Measurements from ENCODE around the gene CDH24.
A peak's percentile ranks its signal among the peaks of the same experiment; 100 is the strongest.

CDH24 gene

DNA sequence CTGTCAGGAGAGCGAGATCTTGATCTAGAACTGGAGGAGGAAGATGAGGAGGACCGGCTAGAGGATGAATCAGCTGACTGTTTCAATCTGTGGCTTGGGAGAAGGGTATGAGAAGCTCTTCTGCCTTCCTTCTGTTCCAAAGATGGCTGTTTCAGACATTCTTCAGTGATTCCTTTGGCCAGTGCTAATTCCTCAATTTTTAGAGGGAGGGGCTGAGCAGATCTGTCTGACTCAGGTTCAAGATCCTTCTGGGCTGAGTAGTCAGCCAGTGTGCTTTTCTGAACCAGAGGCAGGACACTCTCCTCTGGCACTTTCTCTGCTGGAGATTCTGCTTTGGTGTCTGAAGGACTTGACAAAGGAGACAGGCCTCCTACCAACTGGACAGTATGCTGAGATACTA lies 22.4 kb upstream of the CDH24 start:
- DNase-seq (ENCODE audit: low read depth in 1 of 2, low spot score in 1 of 2) = no peak
- TF ChIP-seq JUND (IDR thresholded peaks at IDR 0.05; ENCODE audit: low read depth) = no peak
- in situ Hi-C loops (cut with HindIII; ENCODE audit: low pct_unique_long_range_greater_than_20kb, low sequenced_read_pairs) = no loop called here

DNA sequence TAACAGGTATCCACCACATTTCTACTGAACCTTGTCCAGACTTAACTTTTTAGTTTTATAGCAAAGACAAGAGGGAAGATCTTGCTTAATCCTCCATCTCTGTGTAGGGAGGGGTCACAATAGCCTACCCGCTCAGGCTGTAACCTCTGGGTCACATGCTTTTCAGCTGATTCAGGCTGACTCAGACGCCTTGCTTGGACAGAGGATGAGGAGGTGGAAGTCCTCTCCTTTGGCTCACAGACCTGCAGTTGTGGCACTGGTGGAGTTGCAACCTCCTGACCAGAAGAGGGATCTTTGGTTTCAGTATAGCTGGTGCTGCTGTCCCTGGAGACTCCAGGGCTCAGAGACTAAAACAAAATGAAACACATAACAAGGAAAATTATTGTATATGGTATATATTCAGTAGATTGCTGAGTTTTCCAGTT lies 21.4 kb upstream of the CDH24 start:
- in situ Hi-C loops (cut with HindIII; ENCODE audit: low pct_unique_long_range_greater_than_20kb, low sequenced_read_pairs) = no loop called here
- no peak for DNase-seq (ENCODE audit: low read depth in 1 of 2, low spot score in 1 of 2)

DNA sequence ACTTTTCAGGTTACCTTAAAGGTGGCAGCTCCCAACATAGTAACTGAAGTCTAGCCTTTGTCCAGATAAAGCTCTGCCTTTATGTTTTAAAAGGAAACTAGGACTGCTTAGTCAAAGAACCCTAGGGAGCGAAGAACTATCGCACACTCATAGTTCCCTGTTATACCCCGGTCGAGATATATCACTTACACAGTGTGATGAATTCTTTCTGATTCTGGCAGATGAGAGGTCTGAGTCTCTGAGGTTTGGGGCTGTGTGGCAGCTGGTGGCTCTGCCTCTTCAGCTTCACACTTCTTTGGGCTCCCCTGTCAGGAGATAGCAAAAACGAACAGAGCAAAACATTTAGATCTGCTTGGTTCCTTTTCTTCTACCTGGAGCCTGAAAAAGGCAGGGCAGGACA lies 20.6 kb upstream of the CDH24 start:
- TF ChIP-seq JUND (IDR thresholded peaks at IDR 0.05; ENCODE audit: low read depth) = no peak
- in situ Hi-C loops (cut with HindIII; ENCODE audit: low pct_unique_long_range_greater_than_20kb, low sequenced_read_pairs) = no loop called here
- no peak for DNase-seq (ENCODE audit: low read depth in 1 of 2, low spot score in 1 of 2)

More for the DNA sequence above, 21.4 kb upstream of the CDH24 start:
- TF ChIP-seq JUND (IDR thresholded peaks at IDR 0.05; ENCODE audit: low read depth) = no peak

DNA sequence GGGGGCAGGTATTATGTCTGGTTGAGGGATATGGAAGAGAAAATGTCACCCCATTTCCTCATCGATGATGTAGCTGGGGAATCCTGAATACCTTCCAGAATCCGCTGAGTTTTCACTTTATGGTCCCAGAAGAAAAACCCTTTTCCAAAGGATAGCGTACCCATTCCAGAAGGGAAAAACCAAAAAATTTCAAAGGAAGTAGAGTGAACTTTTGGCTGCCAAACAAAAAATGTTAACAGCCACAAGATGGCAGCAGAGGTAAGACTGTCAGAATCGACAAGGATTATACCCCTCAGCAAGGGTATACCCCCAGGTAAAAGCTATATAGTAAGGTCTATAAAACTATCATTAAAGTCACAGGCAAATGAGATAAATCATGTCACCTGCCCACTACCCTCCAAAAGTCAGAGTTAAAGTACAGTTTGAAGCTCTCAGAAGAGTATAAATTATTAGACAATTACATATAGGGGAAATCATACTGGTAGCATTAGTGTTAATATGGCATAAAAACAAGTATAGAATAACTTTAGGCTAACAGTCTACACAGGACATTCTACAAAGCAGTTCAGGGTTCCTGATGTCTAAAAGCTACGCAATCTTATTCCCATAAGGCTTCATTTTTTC lies 19.6 kb upstream of the CDH24 start:
- in situ Hi-C loops (cut with HindIII; ENCODE audit: low pct_unique_long_range_greater_than_20kb, low sequenced_read_pairs) = no loop called here
- peak in 1 of 2 experiments; percentile 30 for DNase-seq (ENCODE audit: low read depth in 1 of 2, low spot score in 1 of 2)
- no peak for TF ChIP-seq JUND (IDR thresholded peaks at IDR 0.05; ENCODE audit: low read depth)

DNA sequence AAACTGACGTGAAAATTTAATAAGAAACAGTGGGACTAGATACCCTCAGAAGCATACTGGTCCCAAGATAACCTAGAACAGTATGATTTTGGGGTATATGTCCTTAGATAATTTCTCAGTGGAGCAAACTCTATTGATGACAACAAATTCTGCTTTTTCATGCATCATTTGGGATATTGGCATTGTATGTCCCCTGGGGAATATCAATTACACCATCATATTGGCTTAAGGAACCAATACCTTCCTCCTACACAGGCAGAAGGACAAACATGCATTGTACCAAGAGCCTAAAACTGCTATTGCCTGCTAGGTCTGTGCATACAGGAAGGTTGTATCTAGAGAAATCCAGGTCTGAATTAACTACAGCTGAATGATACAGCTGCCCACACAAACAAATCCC lies 17.6 kb upstream of the CDH24 start:
- DNase-seq (ENCODE audit: low read depth in 1 of 2, low spot score in 1 of 2) = no peak
- no peak for TF ChIP-seq JUND (IDR thresholded peaks at IDR 0.05; ENCODE audit: low read depth)
- in situ Hi-C loops (cut with HindIII; ENCODE audit: low pct_unique_long_range_greater_than_20kb, low sequenced_read_pairs) = no loop called here

DNA sequence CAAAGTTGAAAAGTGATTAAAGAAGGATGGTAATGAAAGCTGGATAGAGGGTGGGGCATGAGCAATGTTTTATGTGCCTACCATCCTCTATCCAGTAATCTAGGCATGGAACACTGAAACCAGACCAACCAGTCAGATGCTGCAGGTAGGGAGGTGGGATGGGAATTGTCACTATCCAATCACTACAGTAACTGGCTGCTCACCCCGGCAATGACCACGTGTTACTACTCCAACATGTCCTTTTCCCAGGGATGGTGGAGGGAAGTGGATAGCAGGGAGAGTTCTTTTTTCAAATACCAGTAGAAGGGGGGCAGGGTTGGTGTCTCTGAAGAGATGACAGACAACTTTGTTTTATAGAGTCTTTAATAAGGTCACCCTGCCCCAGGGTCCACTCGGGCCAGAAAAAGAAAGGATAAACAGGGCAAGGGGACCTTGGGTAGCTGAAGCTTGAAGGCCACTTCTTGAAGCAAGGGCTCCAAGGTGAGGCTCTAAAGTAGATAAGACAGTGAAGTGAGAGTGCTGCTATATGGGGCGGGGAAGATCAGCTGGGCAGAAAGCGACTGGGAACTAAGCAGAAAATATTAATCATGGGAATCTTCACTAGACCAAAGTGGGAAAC lies 14.7 kb upstream of the CDH24 start:
- TF ChIP-seq JUND (IDR thresholded peaks at IDR 0.05; ENCODE audit: low read depth) = no peak
- peak in 1 of 2 experiments; percentile 89 for DNase-seq (ENCODE audit: low read depth in 1 of 2, low spot score in 1 of 2)
- in situ Hi-C loops (cut with HindIII; ENCODE audit: low pct_unique_long_range_greater_than_20kb, low sequenced_read_pairs) = no loop called here

DNA sequence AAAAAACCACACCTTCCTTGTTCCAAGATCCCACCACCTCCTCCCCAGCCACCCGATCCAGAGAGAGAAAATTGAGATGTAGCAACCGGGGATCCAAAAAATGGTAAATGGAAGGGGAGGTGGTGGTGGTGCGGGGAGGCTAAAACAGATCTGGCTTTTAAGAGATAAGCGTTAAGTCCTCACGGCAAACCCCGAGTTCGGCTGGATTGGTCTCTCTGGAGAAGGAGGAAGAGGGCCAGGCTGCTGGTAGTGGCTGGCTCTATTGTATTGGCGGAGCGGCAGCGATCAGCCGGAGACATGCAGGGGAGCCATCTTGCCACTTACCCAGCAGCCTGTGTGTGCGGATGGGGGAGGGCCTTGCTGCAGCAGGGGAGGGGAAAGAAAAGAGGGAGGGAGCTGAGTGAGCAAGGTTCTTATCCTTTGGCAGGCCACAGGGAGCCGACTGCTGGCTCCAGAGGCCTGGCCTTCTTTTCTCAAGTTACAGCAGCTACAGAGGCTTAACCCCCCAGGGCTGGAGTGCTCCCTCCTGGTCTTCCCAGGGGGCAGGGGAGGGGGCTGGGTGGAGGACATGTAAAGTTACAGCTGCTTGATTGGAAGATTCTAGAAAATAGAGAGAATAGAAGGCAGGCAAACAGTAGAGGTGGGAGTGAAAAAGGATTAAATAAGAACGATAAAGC lies 14.1 kb upstream of the CDH24 start:
- TF ChIP-seq JUND (IDR thresholded peaks at IDR 0.05; ENCODE audit: low read depth) = no peak
- DNase-seq (ENCODE audit: low read depth in 1 of 2, low spot score in 1 of 2) = peak in 1 of 2 experiments; percentile 88
- in situ Hi-C loops (cut with HindIII; ENCODE audit: low pct_unique_long_range_greater_than_20kb, low sequenced_read_pairs) = no loop called here

DNA sequence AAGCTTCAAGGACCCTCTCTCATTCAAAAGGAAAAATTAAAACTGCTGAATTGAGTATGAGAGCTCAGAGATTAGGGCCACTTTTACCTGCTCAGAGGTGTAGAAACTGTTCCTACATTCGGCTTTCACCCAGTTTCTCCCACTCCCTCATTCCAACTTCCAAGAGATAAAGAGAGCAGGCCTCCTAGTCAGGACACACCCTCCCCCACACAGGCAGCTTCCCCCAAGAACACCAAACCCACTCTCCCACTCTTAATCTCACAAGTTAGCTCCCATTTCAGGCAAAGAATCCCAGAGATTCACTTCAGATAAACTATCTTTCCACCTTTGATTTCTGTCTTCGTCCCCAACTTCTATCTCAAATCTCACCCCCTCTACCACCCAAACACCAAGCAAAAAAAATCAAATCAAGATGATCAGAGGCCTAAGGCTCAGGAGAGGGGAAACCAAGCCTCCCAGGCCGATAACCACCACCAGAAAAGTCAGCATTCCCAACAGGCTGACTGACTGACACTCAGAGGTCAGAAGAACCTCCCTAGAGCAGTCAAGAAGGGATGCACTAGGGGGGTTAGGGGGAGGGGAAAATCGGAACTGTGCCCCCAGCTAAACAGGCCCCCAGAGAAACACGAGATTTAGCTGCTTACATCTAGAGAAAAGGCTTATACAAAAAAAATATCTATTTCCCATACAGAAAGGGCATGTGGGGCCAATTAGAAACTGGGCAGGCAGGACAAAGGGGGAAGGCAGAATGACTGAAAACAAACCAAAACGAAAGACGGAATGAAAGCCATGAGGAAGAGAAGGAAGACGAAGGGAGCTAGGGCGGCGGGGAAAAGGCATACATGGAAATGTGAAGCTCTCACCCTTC lies 13.2 kb upstream of the CDH24 start:
- in situ Hi-C loops (cut with HindIII; ENCODE audit: low pct_unique_long_range_greater_than_20kb, low sequenced_read_pairs) = no loop called here

DNA sequence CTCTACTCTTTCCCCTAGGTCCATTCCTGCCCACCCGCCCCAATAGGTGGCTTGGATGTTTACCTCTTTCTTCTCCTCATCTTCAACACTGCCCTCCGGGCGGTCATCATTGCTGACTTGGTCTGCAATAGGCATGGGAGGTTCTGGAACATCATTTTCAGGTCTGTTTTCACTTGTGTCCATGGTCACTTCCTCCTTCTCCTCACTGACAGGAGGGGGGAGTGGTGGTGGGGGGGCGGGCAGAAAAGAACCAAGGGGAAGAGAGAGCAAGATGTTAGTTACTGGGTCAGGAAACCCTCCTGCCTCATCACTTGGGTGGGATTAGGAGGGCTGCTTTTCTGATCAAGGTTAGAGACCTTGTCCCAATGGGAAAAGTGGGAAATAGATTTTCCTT lies 12.1 kb upstream of the CDH24 start:
- no peak for TF ChIP-seq JUND (IDR thresholded peaks at IDR 0.05; ENCODE audit: low read depth)
- in situ Hi-C loops (cut with HindIII; ENCODE audit: low pct_unique_long_range_greater_than_20kb, low sequenced_read_pairs) = no loop called here
- DNase-seq (ENCODE audit: low read depth in 1 of 2, low spot score in 1 of 2) = no peak

More for the DNA sequence above, 13.2 kb upstream of the CDH24 start:
- DNase-seq (ENCODE audit: low read depth in 1 of 2, low spot score in 1 of 2) = no peak
- TF ChIP-seq JUND (IDR thresholded peaks at IDR 0.05; ENCODE audit: low read depth) = no peak

DNA sequence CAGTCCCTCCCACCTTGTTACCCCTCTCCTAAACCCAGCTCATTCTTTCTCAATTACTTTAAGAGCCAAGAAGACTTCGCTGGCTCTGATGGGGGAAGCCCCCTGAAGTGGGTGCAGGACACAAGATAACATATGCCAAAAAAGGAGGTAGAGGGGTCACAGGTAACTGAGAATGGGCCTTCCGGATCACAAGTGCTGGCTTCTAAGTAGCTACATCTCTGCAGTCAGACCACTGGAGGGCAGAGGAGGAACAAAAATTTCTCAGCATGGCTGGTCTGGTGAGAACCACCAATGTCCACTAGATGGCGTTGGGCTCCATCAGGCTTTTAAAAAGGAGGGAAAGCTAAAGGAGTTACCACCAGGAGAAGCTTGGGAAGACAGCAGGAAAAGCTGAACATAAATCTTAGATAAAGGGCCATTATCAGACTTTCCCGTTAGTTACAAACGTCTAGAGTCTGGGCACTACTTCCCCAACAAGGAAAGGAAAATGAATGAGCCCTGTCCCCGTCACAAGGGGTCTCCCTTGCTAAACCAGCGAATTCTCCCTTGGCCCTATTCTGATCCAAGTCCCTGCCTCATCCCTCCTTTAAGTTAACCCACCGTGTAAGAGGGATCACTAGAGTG lies 11.6 kb upstream of the CDH24 start:
- no peak for TF ChIP-seq JUND (IDR thresholded peaks at IDR 0.05; ENCODE audit: low read depth)
- in situ Hi-C loops (cut with HindIII; ENCODE audit: low pct_unique_long_range_greater_than_20kb, low sequenced_read_pairs) = no loop called here
- DNase-seq (ENCODE audit: low read depth in 1 of 2, low spot score in 1 of 2) = peak; percentile 62 to 90

DNA sequence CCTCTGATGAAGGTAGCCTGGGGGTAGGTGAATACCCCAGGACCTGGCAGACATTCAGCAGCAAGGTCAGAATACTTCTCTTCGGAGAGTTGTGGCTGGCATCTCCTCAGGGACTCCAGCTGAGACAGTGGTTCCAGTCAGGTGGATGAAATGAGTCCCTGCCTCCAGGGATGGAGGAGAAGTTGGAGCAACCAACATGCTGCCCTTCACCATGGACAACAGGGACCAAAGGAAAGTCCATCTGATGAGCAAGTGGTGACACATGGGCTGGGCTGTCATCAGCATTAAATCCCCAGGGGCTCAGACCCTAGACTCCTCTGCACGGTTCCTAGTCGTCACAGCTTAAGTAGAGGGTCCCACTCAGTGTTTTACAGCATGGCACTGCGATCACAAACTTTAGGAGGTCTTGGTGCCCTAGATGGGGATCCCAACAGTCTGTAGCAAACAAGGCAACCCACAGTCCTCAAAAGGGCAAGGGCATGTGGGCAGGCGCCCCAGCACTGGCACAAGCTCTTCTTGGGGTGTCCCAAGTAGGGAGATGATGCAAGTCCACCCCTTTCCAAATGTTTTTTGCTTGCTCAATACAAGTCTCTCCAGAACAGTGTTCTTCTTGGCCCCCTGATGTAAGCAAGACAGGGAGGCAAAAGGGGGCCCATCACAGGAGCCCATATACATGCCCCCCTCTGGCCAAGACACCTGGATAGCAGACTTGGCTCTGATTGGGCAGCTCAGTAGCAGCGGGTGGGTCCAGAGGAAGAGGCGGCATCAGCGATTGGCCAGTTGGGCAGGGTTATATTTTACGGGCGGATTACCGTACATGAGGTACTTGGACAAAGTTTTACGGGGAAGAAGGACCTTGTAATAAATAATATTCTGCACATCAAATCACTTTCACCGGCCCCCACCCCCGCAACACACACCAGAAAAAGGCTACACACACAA lies 10.8 kb upstream of the CDH24 start:
- no peak for DNase-seq (ENCODE audit: low read depth in 1 of 2, low spot score in 1 of 2)
- TF ChIP-seq JUND (IDR thresholded peaks at IDR 0.05; ENCODE audit: low read depth) = no peak
- in situ Hi-C loops (cut with HindIII; ENCODE audit: low pct_unique_long_range_greater_than_20kb, low sequenced_read_pairs) = no loop called here

All from T47D (cell line).